NT2/D1 (cell line): ENCODE measurements around the gene RNU4-1.

ENCODE experiments used
- SUZ12 ChIP-seq: IDR thresholded peaks from 2 replicates; pipeline ENCODE4 v1.6.1; 2011; ENCODE audit not compliant: insufficient read length, insufficient read depth; ENCODE audit errors: extremely low read depth
- YY1 ChIP-seq: IDR thresholded peaks from 2 replicates; pipeline ENCODE4 v1.6.1; 2011; ENCODE audit not compliant: insufficient read length, insufficient read depth
- ZNF274 ChIP-seq: IDR thresholded peaks from 2 replicates; pipeline ENCODE4 v1.6.1; 2011; ENCODE audit warnings: mild to moderate bottlenecking, low read depth, low read length

DNA sequence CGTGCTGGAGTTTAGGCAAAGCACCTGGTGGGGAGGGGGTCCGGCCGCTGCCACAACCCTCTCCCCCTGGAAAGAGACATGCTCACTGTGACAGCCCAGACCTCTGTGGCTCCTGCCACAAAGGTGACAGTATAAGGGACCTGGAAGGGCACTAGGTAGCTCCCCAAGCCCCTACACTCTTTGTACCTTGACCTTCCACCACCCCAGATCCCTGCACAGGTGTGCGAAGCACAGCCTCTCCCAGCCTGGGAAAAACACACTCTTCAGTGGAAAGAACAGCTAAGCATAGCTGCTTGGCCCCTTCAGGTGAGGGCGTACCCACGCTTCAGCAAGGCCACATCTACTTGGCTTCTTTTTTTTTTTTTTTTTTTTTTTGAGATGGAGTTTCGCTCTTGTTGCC, 39.5 kb upstream of the RNU4-1 start:
- TF ChIP-seq ZNF274 (no peak), SUZ12 (no peak), YY1 (no peak)
